HG03442 (cell line): ENCODE measurements around the gene RASA1.

Source experiments
- ATAC-seq: cut with Tn5 transposase; IDR thresholded peaks from one replicate; pipeline ENCODE4 v1.9.1; 2021; ENCODE audit warnings: mild to moderate bottlenecking, moderate library complexity; ENCODE audit not compliant: unreplicated experiment

The RASA1 gene

DNA sequence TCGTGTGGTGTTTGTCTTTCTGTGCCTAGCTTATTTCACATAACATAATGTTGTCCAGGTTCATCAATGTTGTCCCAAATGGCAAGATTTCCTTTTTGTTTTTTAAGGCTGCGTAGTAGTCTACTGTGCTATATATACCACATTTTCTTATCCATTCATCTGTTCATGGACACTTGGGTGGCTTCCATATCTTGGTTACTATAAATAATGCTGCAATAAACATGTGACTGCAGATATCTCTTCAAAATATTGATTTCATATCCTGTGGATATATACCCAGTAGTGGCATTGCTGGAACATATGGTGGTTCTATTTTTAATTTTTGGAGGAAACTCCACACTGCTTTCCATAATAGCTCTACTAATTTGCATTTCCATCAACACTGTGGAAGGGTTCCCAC, 170.5 kb downstream of the RASA1 start:
- ATAC-seq = no peak
